Stomach (tissue), 9 donors: ENCODE data around the gene ERAS. TPM values are rescaled to one million over a fixed set of nuclear protein-coding genes. Genes with fewer than 3 reads are reported as not detected.
"Not testable (repeated sequence)": the region's sequence is repeated elsewhere in the genome, so short reads cannot be mapped to it uniquely, and the experiment has no call there.

Experiments
- DNase-seq, 2 donors: peaks; one replicate each; pipeline versions ENCODE4 v3.0.0 to v3.0.0-alpha.2; 2013 to 2019
- H3K27ac ChIP-seq, 5 donors: fragments of 200-600 bp in 4 of 5; sonication (generic) in 4 of 5; one replicate each; pipeline ENCODE4 v1.5.1; 2013 to 2019; ENCODE audit warnings: mild to moderate bottlenecking in 1 of 5, moderate library complexity in 1 of 5
- H3K27me3 ChIP-seq, 3 donors: fragments of 200-600 bp; sonication (generic); one replicate each; pipeline ENCODE4 v1.5.1; 2017 to 2019; ENCODE audit warnings: mixed run types in 1 of 3
- H3K36me3 ChIP-seq, 4 donors: fragments of 200-600 bp; sonication (generic); 1 replicate in 3 of 4; 2 replicates in 1 of 4; pipeline ENCODE4 v1.5.1; 2016 to 2019
- H3K4me1 ChIP-seq, 4 donors: fragments of 200-600 bp; sonication (generic); one replicate each; pipeline ENCODE4 v1.5.1; 2016 to 2019
- H3K4me3 ChIP-seq, 4 donors: fragments of 200-600 bp; sonication (generic) in 3 of 4; one replicate each; pipeline ENCODE4 v1.5.1; 2016 to 2019; ENCODE audit warnings: mild to moderate bottlenecking in 1 of 4
- H3K9me3 ChIP-seq, 4 donors: fragments of 200-600 bp; sonication (generic); one replicate each; pipeline ENCODE4 v1.5.1; 2016 to 2019
- EP300 ChIP-seq: sonication (generic); formaldehyde crosslinking; IDR thresholded peaks from one replicate; pipeline ENCODE4 v1.6.1; 2017; ENCODE audit warnings: antibody characterized with exemption
- POLR2A ChIP-seq, 4 donors: fragments of 450-650 bp; IDR thresholded peaks; one replicate each; pipeline ENCODE4 v1.6.1; 2016; ENCODE audit warnings: antibody characterized with exemption in 4 of 4, control low read depth in 2 of 4, mild to moderate bottlenecking in 1 of 4, moderate library complexity in 1 of 4
- POLR2AphosphoS5 ChIP-seq, 3 donors: sonication (generic); formaldehyde crosslinking; IDR thresholded peaks; one replicate each; pipeline ENCODE4 v1.6.1; 2016; ENCODE audit warnings: antibody characterized with exemption in 3 of 3
- WGBS, 5 donors: extraction: QIAGEN DNeasy Blood & Tissue Kit in 3 of 5; methylation state at CpG; one replicate each; pipeline versions ENCODE4 v1.1.5 to v1.1.7; 2013 to 2018; 5-methylcytosine and 5-hydroxymethylcytosine counted together
- intact Hi-C: fragments of 100-400 bp; cut with DNase I; formaldehyde crosslinking; loops from one replicate; pipeline ENCODE4 v1.15.1; 2023; ENCODE audit warnings: low total_unique reads
- polyA plus RNA-seq, 3 donors: library from polyadenylated mRNA; stranded (reverse); fragments of 200-250 nt; gene quantifications; one replicate each; pipeline ENCODE4 v1.2.3, GENCODE V29; 2013
- total RNA-seq, 5 donors: library from RNA; depleted of rRNA; stranded (reverse); fragments of >200 nt; gene quantifications; one replicate each; pipeline versions ENCODE4 v1.1.0 to v1.2.3, GENCODE V29; 2014 to 2016
- TF ChIP-seq, protein P1 (sequence below), 7 experiments: fragments of 450-650 bp in 4 of 7; fragments of 200-600 bp in 3 of 7; sonication (generic) in 3 of 7; IDR thresholded peaks; one replicate each; pipeline ENCODE4 v1.5.1; 2016 to 2019; ENCODE audit warnings: antibody characterized with exemption in 7 of 7, control low read depth in 2 of 7, mild to moderate bottlenecking in 1 of 7
- donor health status: healthy with polysubstance abuse.
- donor health status: Bipolar disorder and iron deficiency.
- donor health status: healthy.

Gene ERAS
- total and polyA plus RNA-seq, 8 donors, result not detected

DNA sequence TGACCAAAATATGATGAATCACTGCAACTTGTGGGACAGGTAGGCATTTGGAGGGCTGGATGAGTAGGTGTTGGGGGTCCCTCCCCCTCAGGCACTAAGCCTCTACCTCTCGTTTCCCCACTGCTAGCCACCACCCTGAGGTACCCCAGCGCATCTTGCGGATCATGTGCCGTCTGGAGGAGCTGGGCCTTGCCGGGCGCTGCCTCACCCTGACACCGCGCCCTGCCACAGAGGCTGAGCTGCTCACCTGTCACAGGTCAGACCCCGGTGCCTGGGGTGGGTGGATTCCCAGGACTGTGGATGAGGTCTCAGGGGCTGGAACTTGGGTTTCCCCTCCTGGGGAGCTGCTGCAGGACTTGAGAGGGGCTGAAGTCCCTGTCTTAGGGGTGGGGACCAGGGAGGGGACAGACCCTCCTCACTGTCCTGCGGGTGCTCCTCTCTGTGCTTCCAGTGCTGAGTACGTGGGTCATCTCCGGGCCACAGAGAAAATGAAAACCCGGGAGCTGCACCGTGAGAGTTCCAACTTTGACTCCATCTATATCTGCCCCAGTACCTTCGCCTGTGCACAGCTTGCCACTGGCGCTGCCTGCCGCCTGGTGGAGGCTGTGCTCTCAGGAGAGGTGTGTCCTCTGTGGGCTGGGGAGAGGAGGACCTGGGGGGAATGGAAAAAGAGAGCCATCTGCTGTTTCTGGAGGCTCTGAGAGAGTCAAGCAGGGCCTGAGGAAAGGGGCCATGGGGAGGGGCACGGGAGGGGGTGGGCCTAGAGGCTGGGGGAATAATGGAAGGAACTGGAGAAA lies 10.1 kb upstream of the ERAS start:
- DNase-seq, result no peak
- TF ChIP-seq EP300 (no peak), POLR2AphosphoS5 (IDR thresholded peaks at IDR 0.05) (no peak), POLR2A (IDR thresholded peaks at IDR 0.05) (no peak)
- TF ChIP-seq, protein P1, sequence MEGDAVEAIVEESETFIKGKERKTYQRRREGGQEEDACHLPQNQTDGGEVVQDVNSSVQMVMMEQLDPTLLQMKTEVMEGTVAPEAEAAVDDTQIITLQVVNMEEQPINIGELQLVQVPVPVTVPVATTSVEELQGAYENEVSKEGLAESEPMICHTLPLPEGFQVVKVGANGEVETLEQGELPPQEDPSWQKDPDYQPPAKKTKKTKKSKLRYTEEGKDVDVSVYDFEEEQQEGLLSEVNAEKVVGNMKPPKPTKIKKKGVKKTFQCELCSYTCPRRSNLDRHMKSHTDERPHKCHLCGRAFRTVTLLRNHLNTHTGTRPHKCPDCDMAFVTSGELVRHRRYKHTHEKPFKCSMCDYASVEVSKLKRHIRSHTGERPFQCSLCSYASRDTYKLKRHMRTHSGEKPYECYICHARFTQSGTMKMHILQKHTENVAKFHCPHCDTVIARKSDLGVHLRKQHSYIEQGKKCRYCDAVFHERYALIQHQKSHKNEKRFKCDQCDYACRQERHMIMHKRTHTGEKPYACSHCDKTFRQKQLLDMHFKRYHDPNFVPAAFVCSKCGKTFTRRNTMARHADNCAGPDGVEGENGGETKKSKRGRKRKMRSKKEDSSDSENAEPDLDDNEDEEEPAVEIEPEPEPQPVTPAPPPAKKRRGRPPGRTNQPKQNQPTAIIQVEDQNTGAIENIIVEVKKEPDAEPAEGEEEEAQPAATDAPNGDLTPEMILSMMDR (IDR thresholded peaks at IDR 0.05), result no peak
- WGBS, 5 donors, result 89 to 98% (median 95%) methylated on average over 11 to 18 of the region's 18 CpGs
- no peaks in the 10 kb centered on the region for H3K9me3 ChIP-seq
- H3K27me3 ChIP-seq, result no peaks in the 10 kb centered on the region
- peaks cover 0 to 88% (median 73%) of the 10 kb centered on the region in 4 donors for H3K36me3 ChIP-seq
- H3K4me3 ChIP-seq, result no peak overlapping the region
- intact Hi-C loops, result no loop called here
- H3K27ac ChIP-seq, result no peak overlapping the region
- H3K4me1 ChIP-seq, result no peaks in the 10 kb centered on the region

DNA sequence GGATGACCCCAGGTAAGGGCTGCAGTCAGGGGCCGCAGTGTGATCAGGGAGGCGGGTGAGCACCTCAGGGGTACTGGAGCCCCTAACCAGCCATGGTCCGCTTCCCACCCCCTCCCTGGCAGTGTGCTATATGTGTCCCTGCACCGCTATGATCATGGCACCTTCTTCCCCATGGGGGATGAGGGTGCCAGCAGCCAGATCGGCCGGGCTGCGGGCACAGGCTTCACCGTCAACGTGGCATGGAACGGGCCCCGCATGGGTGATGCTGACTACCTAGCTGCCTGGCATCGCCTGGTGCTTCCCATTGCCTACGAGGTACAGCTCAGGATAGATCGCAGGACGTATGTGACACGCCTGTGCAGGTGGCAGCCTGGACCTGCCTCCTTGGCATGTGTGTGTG lies 8.2 kb upstream of the ERAS start:
- 86 to 98% (median 93%) methylated on average over 13 to 16 of the region's 16 CpGs; no CpG with 5 or more reads in 1 of the 5 donors for WGBS, 5 donors
- Histone ChIP-seq H3K4me3 (no peak overlapping the region), H3K27me3 (no peaks in the 10 kb centered on the region), H3K4me1 (no peaks in the 10 kb centered on the region), H3K27ac (no peak overlapping the region), H3K9me3 (no peaks in the 10 kb centered on the region), H3K36me3 (peaks cover 0 to 93% (median 81%) of the 10 kb centered on the region in 4 donors)
- no peak for DNase-seq
- intact Hi-C loops, result no loop called here
- TF ChIP-seq, protein P1 (IDR thresholded peaks at IDR 0.05), result no peak
- TF ChIP-seq EP300 (no peak), POLR2A (IDR thresholded peaks at IDR 0.05) (no peak)

DNA sequence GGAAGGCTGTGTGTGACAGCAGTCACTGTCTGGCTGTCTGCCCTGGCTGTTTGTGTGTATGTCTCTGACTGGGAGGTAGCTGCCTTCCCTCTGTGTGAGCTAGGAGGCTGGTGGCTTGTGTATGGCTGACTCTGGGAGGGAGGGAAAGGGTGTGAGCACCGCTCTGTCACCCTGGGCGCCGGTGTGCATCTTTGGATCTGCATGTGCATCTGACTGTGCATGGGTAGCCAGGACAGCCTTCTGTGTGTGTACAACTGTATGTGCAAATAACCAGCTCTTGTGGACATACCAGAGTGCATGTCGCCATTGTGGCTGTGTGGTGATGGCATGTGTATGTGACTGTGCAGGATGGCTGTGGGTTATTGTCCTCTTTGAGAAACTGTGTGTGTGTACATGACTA lies 7.4 kb upstream of the ERAS start:
- Histone ChIP-seq H3K4me3 (no peak overlapping the region), H3K36me3 (peaks cover 0 to 94% (median 83%) of the 10 kb centered on the region in 4 donors), H3K27ac (no peak overlapping the region), H3K4me1 (no peaks in the 10 kb centered on the region), H3K27me3 (no peaks in the 10 kb centered on the region), H3K9me3 (no peaks in the 10 kb centered on the region)
- TF ChIP-seq EP300, result no peak
- TF ChIP-seq, protein P1 (IDR thresholded peaks at IDR 0.05), result no peak
- TF ChIP-seq POLR2AphosphoS5 (IDR thresholded peaks at IDR 0.05), result no peak
- TF ChIP-seq POLR2A (IDR thresholded peaks at IDR 0.05), result no peak
- intact Hi-C loops, result no loop called here
- no peak for DNase-seq
- 80 to 100% (median 96%) methylated on average over 3 to 4 of the region's 4 CpGs for WGBS, 5 donors

DNA sequence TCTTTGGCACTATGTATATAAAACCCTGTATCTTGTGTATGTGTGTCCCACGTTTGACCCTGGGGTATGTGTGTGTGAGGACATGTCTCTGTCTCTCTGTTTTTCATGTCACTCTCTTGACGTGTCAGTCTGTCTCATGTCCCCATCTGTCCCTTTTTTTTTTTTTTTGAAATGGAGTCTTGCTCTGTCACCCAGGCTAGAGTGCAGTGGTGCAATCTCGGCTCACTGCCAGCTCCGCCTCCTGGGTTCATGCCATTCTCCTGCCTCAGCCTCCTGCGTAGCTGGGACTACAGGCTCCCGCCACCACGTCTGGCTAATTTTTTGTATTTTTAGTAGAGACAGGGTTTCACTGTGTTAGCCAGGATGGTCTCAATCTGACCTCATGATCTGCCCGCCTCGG lies 6.9 kb upstream of the ERAS start:
- H3K36me3 ChIP-seq, result peaks cover 0 to 96% (median 85%) of the 10 kb centered on the region in 4 donors
- 80 to 92% (median 83%) methylated on average over 8 to 9 of the region's 9 CpGs for WGBS, 5 donors
- H3K27ac ChIP-seq, H3K9me3 ChIP-seq, H3K4me1 ChIP-seq, H3K27me3 ChIP-seq, H3K4me3 ChIP-seq, DNase-seq, intact Hi-C loops: not testable (repeated sequence)

DNA sequence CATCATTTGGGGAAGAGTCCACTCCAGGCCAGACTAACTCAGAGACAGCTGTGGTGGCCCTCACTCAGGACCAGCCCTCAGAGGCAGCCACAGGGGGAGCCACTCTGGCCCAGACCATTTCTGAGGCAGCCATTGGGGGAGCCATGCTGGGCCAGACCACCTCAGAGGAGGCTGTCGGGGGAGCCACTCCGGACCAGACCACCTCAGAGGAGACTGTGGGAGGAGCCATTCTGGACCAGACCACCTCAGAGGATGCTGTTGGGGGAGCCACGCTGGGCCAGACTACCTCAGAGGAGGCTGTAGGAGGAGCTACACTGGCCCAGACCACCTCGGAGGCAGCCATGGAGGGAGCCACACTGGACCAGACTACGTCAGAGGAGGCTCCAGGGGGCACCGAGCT lies 3.3 kb upstream of the ERAS start:
- Histone ChIP-seq H3K36me3 (peaks cover 0 to 83% (median 53%) of the 10 kb centered on the region in 4 donors), H3K27ac (no peak overlapping the region), H3K9me3 (peaks cover 0 to 28% (median 14%) of the 10 kb centered on the region in 4 donors), H3K4me3 (no peak overlapping the region), H3K4me1 (no peaks in the 10 kb centered on the region), H3K27me3 (peaks cover 0 to 20% (median 12%) of the 10 kb centered on the region in 3 donors)
- intact Hi-C loops, result no loop called here
- 78 to 80% (median 78%) methylated on average over 6 of the region's 6 CpGs; no CpG with 5 or more reads in 2 of the 5 donors for WGBS, 5 donors
- no peak for TF ChIP-seq POLR2A (IDR thresholded peaks at IDR 0.05)
- TF ChIP-seq POLR2AphosphoS5 (IDR thresholded peaks at IDR 0.05), result no peak
- no peak for TF ChIP-seq EP300
- TF ChIP-seq, protein P1 (IDR thresholded peaks at IDR 0.05), result no peak
- no peak for DNase-seq
